SK-N-SH (cell line): Measurements from ENCODE around the gene HEXD. TPM values are rescaled to one million over a fixed set of nuclear protein-coding genes. Genes with fewer than 3 reads are reported as not detected.

ENCODE experiments used
- CTCF ChIA-PET: fragments of 300-600, 350-600 bp; formaldehyde crosslinking; extraction: SDS; loops from one replicate; lab custom pipeline; 2021; lab: Yijun Ruan, JAX
- POLR2A ChIA-PET: fragments of 350-600 bp; sonication (Branson Sonifier 250); formaldehyde crosslinking; extraction: SDS; loops from one replicate; lab custom pipeline; 2020; ENCODE audit warnings: antibody characterized with exemption, inconsistent platforms; lab: Yijun Ruan, JAX
- DNase-seq: peaks from one replicate; pipeline ENCODE4 v3.0.0; 2012
- H2AFZ ChIP-seq: fragments of 200-600 bp; sonication (generic); 2 replicates; pipeline ENCODE4 v1.8.1; 2016; ENCODE audit warnings: antibody characterized with exemption, mild to moderate bottlenecking, low read depth
- H3F3A ChIP-seq: fragments of 200-600 bp; sonication (generic); replicated peaks from 2 replicates; pipeline ENCODE3; 2016; ENCODE audit warnings: antibody characterized with exemption, mild to moderate bottlenecking; ENCODE audit not compliant: insufficient read depth
- H3K27ac ChIP-seq, 2 experiments: fragments of 200-500 bp in 1 of 2; fragments of 200-600 bp in 1 of 2; sonication (Bioruptor generic) in 1 of 2; sonication (generic), shearing (Covaris generic) in 1 of 2; 2 replicates each; pipeline versions ENCODE4 v1.5.1 to v1.6.1; 2014 to 2016; ENCODE audit warnings: low read depth in 2 of 2, inconsistent platforms in 1 of 2, low read length in 1 of 2, mild to moderate bottlenecking in 1 of 2, mixed read lengths in 1 of 2
- H3K27me3 ChIP-seq: fragments of 200-600 bp; sonication (generic), shearing (Covaris generic); 2 replicates; pipeline ENCODE4 v1.6.1; 2016; ENCODE audit warnings: mixed run types; ENCODE audit not compliant: insufficient read depth
- H3K36me3 ChIP-seq, 2 experiments: fragments of 200-500 bp in 1 of 2; fragments of 200-600 bp in 1 of 2; sonication (Bioruptor generic) in 1 of 2; sonication (generic) in 1 of 2; replicated peaks in 1 of 2; 2 replicates each; pipeline versions ENCODE3 to v1.5.1; 2014 to 2016; ENCODE audit warnings: low read length in 1 of 2, mild to moderate bottlenecking in 1 of 2; ENCODE audit not compliant: insufficient read depth in 2 of 2, control insufficient read depth in 1 of 2
- H3K4me1 ChIP-seq, 2 experiments: fragments of 200-500 bp in 1 of 2; fragments of 200-600 bp in 1 of 2; sonication (Bioruptor generic) in 1 of 2; sonication (generic), shearing (Covaris generic) in 1 of 2; 2 replicates each; pipeline versions ENCODE4 v1.5.1 to v1.6.1; 2014 to 2016; ENCODE audit warnings: low read depth in 1 of 2, low read length in 1 of 2, mixed run types in 1 of 2; ENCODE audit not compliant: insufficient read depth in 2 of 2, control insufficient read depth in 1 of 2
- H3K4me2 ChIP-seq: fragments of 200-600 bp; sonication (generic), shearing (Covaris generic); 2 replicates; pipeline ENCODE4 v1.6.1; 2017; ENCODE audit warnings: mixed run types
- H3K4me3 ChIP-seq, 2 experiments: fragments of 200-500 bp in 1 of 2; fragments of 200-600 bp in 1 of 2; sonication (Bioruptor generic) in 1 of 2; sonication (generic), shearing (Covaris generic) in 1 of 2; 2 replicates each; pipeline versions ENCODE4 v1.5.1 to v1.8.1; 2014 to 2016; ENCODE audit warnings: low read depth in 2 of 2, inconsistent platforms in 1 of 2, low read length in 1 of 2, mild to moderate bottlenecking in 1 of 2, mixed read lengths in 1 of 2, moderate library complexity in 1 of 2
- H3K79me2 ChIP-seq: fragments of 200-600 bp; sonication (generic); 2 replicates; pipeline ENCODE4 v1.8.1; 2017; ENCODE audit warnings: mild to moderate bottlenecking; ENCODE audit not compliant: insufficient read depth
- H3K9ac ChIP-seq: fragments of 200-600 bp; sonication (generic); 2 replicates; pipeline ENCODE4 v1.6.1; 2017; ENCODE audit warnings: mixed run types
- H3K9me2 ChIP-seq: fragments of 200-600 bp; sonication (generic); 2 replicates; pipeline ENCODE4 v1.6.1; 2017; ENCODE audit warnings: mixed run types
- H3K9me3 ChIP-seq: fragments of 200-600 bp; sonication (generic); 2 replicates; pipeline ENCODE4 v1.6.1; 2017; ENCODE audit warnings: mixed run types, mild to moderate bottlenecking, moderate library complexity
- H4K20me1 ChIP-seq: fragments of 200-600 bp; sonication (generic); 2 replicates; pipeline ENCODE4 v1.6.1; 2017; ENCODE audit warnings: mild to moderate bottlenecking, mixed run types; ENCODE audit not compliant: insufficient read depth
- CTCF ChIP-seq: fragments of 200-600 bp; sonication (generic); IDR thresholded peaks from 2 replicates; pipeline ENCODE4 v1.6.1; 2017; ENCODE audit warnings: antibody characterized with exemption, mild to moderate bottlenecking, moderate library complexity
- EP300 ChIP-seq, 2 experiments: IDR thresholded peaks; 2 replicates each; pipeline versions ENCODE4 v1.4.0 to v1.6.1; 2012; ENCODE audit warnings: borderline replicate concordance in 1 of 2, low read depth in 1 of 2, low read length in 1 of 2
- FOXJ3 ChIP-seq: sonication (generic); formaldehyde crosslinking; IDR thresholded peaks from 2 replicates; pipeline ENCODE4 v1.5.1; 2020; ENCODE audit warnings: mild to moderate bottlenecking, missing genetic modification reagents
- FOXM1 ChIP-seq: IDR thresholded peaks from 2 replicates; pipeline ENCODE4 v1.4.0; 2012; ENCODE audit warnings: low read depth, mild to moderate bottlenecking
- GABPA ChIP-seq: IDR thresholded peaks from 2 replicates; pipeline ENCODE4 v1.4.0; 2012; ENCODE audit warnings: low read depth, mild to moderate bottlenecking
- GATA2 ChIP-seq: sonication (generic); formaldehyde crosslinking; IDR thresholded peaks from 2 replicates; pipeline ENCODE4 v1.5.0; 2020; ENCODE audit warnings: mild to moderate bottlenecking, missing genetic modification reagents
- JUND ChIP-seq: IDR thresholded peaks from 2 replicates; pipeline ENCODE4 v1.4.0; 2012
- MAX ChIP-seq: IDR thresholded peaks from 2 replicates; pipeline ENCODE4 v1.4.0; 2012; ENCODE audit warnings: low read depth
- NFIC ChIP-seq: IDR thresholded peaks from 2 replicates; pipeline ENCODE4 v1.4.0; 2012; ENCODE audit warnings: borderline replicate concordance
- POLR2AphosphoS5 ChIP-seq: IDR thresholded peaks from 2 replicates; pipeline ENCODE4 v1.6.1; 2012; ENCODE audit warnings: low read depth, low read length
- REST ChIP-seq: IDR thresholded peaks from 2 replicates; pipeline ENCODE4 v1.6.1; 2012; ENCODE audit warnings: mild to moderate bottlenecking, low read depth, low read length, moderate library complexity
- SIN3A ChIP-seq: IDR thresholded peaks from 2 replicates; pipeline ENCODE4 v1.6.1; 2012; ENCODE audit warnings: low read depth, mild to moderate bottlenecking, low read length, moderate library complexity, borderline replicate concordance
- TAF1 ChIP-seq: IDR thresholded peaks from 2 replicates; pipeline ENCODE4 v1.6.1; 2012; ENCODE audit warnings: low read depth, mild to moderate bottlenecking, low read length, moderate library complexity, borderline replicate concordance
- TCF12 ChIP-seq: IDR thresholded peaks from 2 replicates; pipeline ENCODE4 v1.4.0; 2012
- TEAD4 ChIP-seq: IDR thresholded peaks from 2 replicates; pipeline ENCODE4 v1.4.0; 2012; ENCODE audit warnings: mild to moderate bottlenecking, borderline replicate concordance; ENCODE audit not compliant: insufficient read depth
- USF1 ChIP-seq: IDR thresholded peaks from 2 replicates; pipeline ENCODE4 v1.4.0; 2012; ENCODE audit warnings: low read depth, borderline replicate concordance
- ZBTB33 ChIP-seq: IDR thresholded peaks from 2 replicates; pipeline ENCODE4 v1.4.0; 2012; ENCODE audit warnings: low read depth, borderline replicate concordance
- WGBS: methylation state at CpG from one replicate; pipeline ENCODE4 v1.1.6; 2017; ENCODE audit warnings: low lambda C conversion rate; 5-methylcytosine and 5-hydroxymethylcytosine counted together
- polyA plus RNA-seq, 3 experiments: library from polyadenylated mRNA; depleted of rRNA; stranded (reverse); fragments of >200 nt; gene quantifications; 2 replicates each; pipeline ENCODE4 v1.2.3, GENCODE V29; 2012

The HEXD gene
- polyA plus RNA-seq, 1 of the 3 experiments (the other 2 are of a cell fraction), result 38.8 TPM

- POLR2A ChIA-PET, result interaction anchor here (0.6 to 0.7 kb wide), 2 partner anchors 33 to 272 kb away, joined by 4 read pairs; no protein-coding TSS in a partner anchor
- Histone ChIP-seq H3K9ac (no peak overlapping the region), H3K36me3 (peaks cover 24 to 25% of the 10 kb centered on the region in 2 experiments), H4K20me1 (0 out of 2 replicates have a peak, but pooled peaks cover 3% of the 10 kb centered on the region), H2AFZ (no peak overlapping the region), H3K4me2 (no peak overlapping the region), H3K4me3 (no peak overlapping the region), H3K27me3 (no peaks in the 10 kb centered on the region), H3K9me2 (no peaks in the 10 kb centered on the region), H3K4me1 (peaks cover 8 to 9% of the 10 kb centered on the region in 2 experiments; a peak in 2 of 4 replicates), H3F3A (peaks cover 43% of the 10 kb centered on the region), H3K27ac (no peak overlapping the region), H3K9me3 (no peaks in the 10 kb centered on the region), H3K79me2 (no peaks in the 10 kb centered on the region)
- CTCF ChIA-PET, result interaction anchor here (0.8 to 1.6 kb wide), 6 partner anchors 13 to 60 kb away, joined by 3 to 4 read pairs (median 3); partner anchors contain the start of gene FOXK2
- DNase-seq, result no peak
- TF ChIP-seq POLR2AphosphoS5 (no peak), REST (no peak), GATA2 (CRISPR knock-in tag) (no peak)
- WGBS, result 94% methylated on average over 21 of the region's 21 CpGs
Observed at GRCh38 chr17:82489851-82490511, 71.8 kb downstream of the HEXD start.

- DNase-seq, result no peak
- Histone ChIP-seq H3K9me2 (no peaks in the 10 kb centered on the region), H3K36me3 (peaks cover 18 to 20% of the 10 kb centered on the region in 2 experiments), H3K9ac (no peak overlapping the region), H3K27ac (no peak overlapping the region), H4K20me1 (0 out of 2 replicates have a peak, but pooled peaks cover 3% of the 10 kb centered on the region), H3K4me1 (peaks cover 8 to 9% of the 10 kb centered on the region in 2 experiments; a peak in 2 of 4 replicates), H3K9me3 (no peaks in the 10 kb centered on the region), H3K27me3 (no peaks in the 10 kb centered on the region), H3F3A (peaks cover 46% of the 10 kb centered on the region), H3K4me3 (no peak overlapping the region), H2AFZ (no peak overlapping the region), H3K79me2 (no peaks in the 10 kb centered on the region), H3K4me2 (no peak overlapping the region)
- CTCF ChIA-PET, result interaction anchor here (0.5 to 5.6 kb wide), 2 partner anchors 11 to 471 kb away, joined by 3 to 35 read pairs; no protein-coding TSS in a partner anchor
- POLR2A ChIA-PET, result no interaction called here
- WGBS, result 94% methylated on average over 21 of the region's 25 CpGs
- TF ChIP-seq SIN3A (no peak), EP300 (IDR thresholded peaks at IDR 0.05; ENCODE audit: borderline replicate concordance in 1 of 2, low read depth in 1 of 2, low read length in 1 of 2) (no peak), POLR2AphosphoS5 (no peak), FOXJ3 (CRISPR knock-in tag) (no peak), JUND (no peak), GABPA (no peak), TAF1 (no peak), TEAD4 (no peak), MAX (no peak), USF1 (no peak), CTCF (no peak), ZBTB33 (no peak), NFIC (no peak), FOXM1 (no peak), TCF12 (no peak)
Observed at GRCh38 chr17:82490512-82491195, 72.5 kb downstream of the HEXD start.
